ENCODE data around the gene COL8A1.

COL8A1 gene

GRCh38 chr3:99639579-99639978, 1.2 kb downstream of the COL8A1 start:
- no peak for DNase-seq (ENCODE audit: low read depth)

GRCh38 chr3:99640214-99640851, 1.9 kb downstream of the COL8A1 start:
- DNase-seq (ENCODE audit: low read depth) = peak; percentile 49

GRCh38 chr3:99641480-99641879, 3.1 kb downstream of the COL8A1 start:
- no peak for DNase-seq (ENCODE audit: low read depth)

GRCh38 chr3:99641982-99642381, 3.6 kb downstream of the COL8A1 start:
- DNase-seq (ENCODE audit: low read depth) = no peak

GRCh38 chr3:99644017-99644416, 5.6 kb downstream of the COL8A1 start:
- DNase-seq (ENCODE audit: low read depth) = no peak

GRCh38 chr3:99644746-99645145, 6.4 kb downstream of the COL8A1 start:
- no peak for DNase-seq (ENCODE audit: low read depth)

GRCh38 chr3:99645277-99646106, 7.1 kb downstream of the COL8A1 start:
- DNase-seq (ENCODE audit: low read depth) = peak; percentile 57

- DNase-seq (ENCODE audit: low read depth) = no peak
Measured at GRCh38 chr3:99646107-99646435, 7.7 kb downstream of the COL8A1 start.

GRCh38 chr3:99647081-99647480, 8.7 kb downstream of the COL8A1 start:
- DNase-seq (ENCODE audit: low read depth) = peak; percentile 27

- peak; percentile 81 for DNase-seq (ENCODE audit: low read depth)
Measured at GRCh38 chr3:99648101-99648500, 9.7 kb downstream of the COL8A1 start.

- no peak for DNase-seq (ENCODE audit: low read depth)
Measured at GRCh38 chr3:99648516-99648915, 10.1 kb downstream of the COL8A1 start.

GRCh38 chr3:99651531-99651930, 13.1 kb downstream of the COL8A1 start:
- peak; percentile 86 for DNase-seq (ENCODE audit: low read depth)

- DNase-seq (ENCODE audit: low read depth) = no peak
Measured at GRCh38 chr3:99656624-99657023, 18.2 kb downstream of the COL8A1 start.

- no peak for DNase-seq (ENCODE audit: low read depth)
Measured at GRCh38 chr3:99658274-99658673, 19.9 kb downstream of the COL8A1 start.

GRCh38 chr3:99659032-99659431, 20.6 kb downstream of the COL8A1 start:
- DNase-seq (ENCODE audit: low read depth) = peak; percentile 98

GRCh38 chr3:99659951-99660350, 21.6 kb downstream of the COL8A1 start:
- no peak for DNase-seq (ENCODE audit: low read depth)

- no peak for DNase-seq (ENCODE audit: low read depth)
Measured at GRCh38 chr3:99662838-99663570, 24.6 kb downstream of the COL8A1 start.

- no peak for DNase-seq (ENCODE audit: low read depth)
Measured at GRCh38 chr3:99663977-99664376, 25.6 kb downstream of the COL8A1 start.

- no peak for DNase-seq (ENCODE audit: low read depth)
Measured at GRCh38 chr3:99665017-99665416, 26.6 kb downstream of the COL8A1 start.

GRCh38 chr3:99666201-99666600, 27.8 kb downstream of the COL8A1 start:
- DNase-seq (ENCODE audit: low read depth) = peak; percentile 38

- DNase-seq (ENCODE audit: low read depth) = no peak
Measured at GRCh38 chr3:99668044-99668443, 29.6 kb downstream of the COL8A1 start.

- DNase-seq (ENCODE audit: low read depth) = peak; percentile 42
Measured at GRCh38 chr3:99669879-99670555, 31.6 kb downstream of the COL8A1 start.

Data from ELR (cell line).